GM23338 (cell line): ENCODE measurements around the gene UBQLN4. TPM values are rescaled to one million over a fixed set of nuclear protein-coding genes. Genes with fewer than 3 reads are reported as not detected.
A peak's percentile ranks its signal among the peaks of the same experiment; 100 is the strongest.

Experiments used
- ATAC-seq: fragments of 200-7000 bp; cut with Tn5 transposase; 3 replicates; pipeline ENCODE4 v1.9.1; 2020
- DNase-seq: peaks from one replicate; pipeline ENCODE4 v3.0.0-alpha.2; 2015; ENCODE audit warnings: low spot score
- H2AFZ ChIP-seq: fragments of 200-600 bp; sonication (generic); 2 replicates; pipeline ENCODE4 v1.8.0; 2016; ENCODE audit warnings: antibody characterized with exemption, mild to moderate bottlenecking, moderate library complexity
- H3F3A ChIP-seq: fragments of 200-600 bp; sonication (generic); replicated peaks from 2 replicates; pipeline ENCODE4 v1.8.0; 2017; ENCODE audit warnings: antibody characterized with exemption, mixed run types, low read depth
- H3K27ac ChIP-seq: fragments of 200-600 bp; sonication (generic); 2 replicates; pipeline ENCODE4 v1.6.1; 2016; ENCODE audit warnings: low read depth
- H3K27me3 ChIP-seq: fragments of 200-600 bp; sonication (generic); 2 replicates; pipeline ENCODE4 v1.8.0; 2016; ENCODE audit warnings: mild to moderate bottlenecking, mixed run types, moderate library complexity; ENCODE audit not compliant: insufficient read depth
- H3K36me3 ChIP-seq: fragments of 200-600 bp; sonication (generic); 2 replicates; pipeline ENCODE4 v1.8.0; 2016; ENCODE audit warnings: mild to moderate bottlenecking; ENCODE audit not compliant: insufficient read depth
- H3K4me1 ChIP-seq: fragments of 200-600 bp; sonication (generic); 2 replicates; pipeline ENCODE4 v1.8.0; 2016; ENCODE audit warnings: mild to moderate bottlenecking, moderate library complexity; ENCODE audit not compliant: insufficient read depth
- H3K4me2 ChIP-seq: fragments of 200-600 bp; sonication (generic); 2 replicates; pipeline ENCODE4 v1.7.1; 2017; ENCODE audit warnings: mixed run types
- H3K4me3 ChIP-seq: fragments of 200-600 bp; sonication (generic); 2 replicates; pipeline ENCODE4 v1.6.1; 2016; ENCODE audit warnings: mixed run types
- H3K79me2 ChIP-seq: fragments of 200-600 bp; sonication (generic); replicated peaks from 2 replicates; pipeline ENCODE4 v1.8.0; 2017; ENCODE audit warnings: mild to moderate bottlenecking; ENCODE audit not compliant: insufficient read depth
- H3K9me2 ChIP-seq: fragments of 200-600 bp; sonication (generic); 2 replicates; pipeline ENCODE4 v1.8.0; 2017; ENCODE audit not compliant: insufficient read depth
- H4K20me1 ChIP-seq: fragments of 200-600 bp; sonication (generic); replicated peaks from 2 replicates; pipeline ENCODE4 v1.8.0; 2017; ENCODE audit warnings: mild to moderate bottlenecking; ENCODE audit not compliant: insufficient read depth
- H3K27ac Mint-ChIP-seq: 2 replicates; pipeline ENCODE4 v1.8.0; 2020; ENCODE audit warnings: inconsistent platforms, mild to moderate bottlenecking, moderate library complexity, mixed read lengths
- H3K27me3 Mint-ChIP-seq: 3 replicates; pipeline ENCODE4 v1.8.0; 2022; ENCODE audit warnings: low read depth, mild to moderate bottlenecking, moderate library complexity, mixed read lengths, inconsistent platforms; ENCODE audit not compliant: insufficient read depth, poor library complexity
- H3K36me3 Mint-ChIP-seq: 3 replicates; pipeline ENCODE4 v1.8.0; 2021; ENCODE audit warnings: low read depth, mild to moderate bottlenecking, inconsistent platforms, moderate library complexity, mixed read lengths
- H3K4me1 Mint-ChIP-seq: 3 replicates; pipeline ENCODE4 v1.8.0; 2020; ENCODE audit warnings: mild to moderate bottlenecking, inconsistent platforms, mixed read lengths
- H3K4me3 Mint-ChIP-seq: 3 replicates; pipeline ENCODE4 v1.8.0; 2021; ENCODE audit warnings: moderate library complexity, mild to moderate bottlenecking, inconsistent platforms, mixed read lengths
- H3K9me3 Mint-ChIP-seq: 3 replicates; pipeline ENCODE4 v1.8.0; 2020; ENCODE audit warnings: moderate library complexity, mild to moderate bottlenecking, inconsistent platforms, mixed read lengths
- CREB1 ChIP-seq: fragments of 250-450 bp; sonication (Bioruptor Pico); IDR thresholded peaks from 2 replicates; pipeline ENCODE4 v1.5.0; 2020; ENCODE audit warnings: low read depth, mild to moderate bottlenecking, moderate library complexity
- ETS1 ChIP-seq: IDR thresholded peaks from 2 replicates; pipeline ENCODE4 v1.6.1; 2016; ENCODE audit warnings: antibody characterized with exemption
- EZH2 ChIP-seq: fragments of 200-600 bp; sonication (generic); IDR thresholded peaks from one replicate; pipeline ENCODE4 v1.8.0; 2017; ENCODE audit warnings: antibody characterized with exemption, mild to moderate bottlenecking, low read depth; ENCODE audit not compliant: unreplicated experiment
- EZH2phosphoT487 ChIP-seq: fragments of 200-600 bp; sonication (generic); IDR thresholded peaks from one replicate; pipeline ENCODE4 v1.8.1; 2018; ENCODE audit warnings: antibody characterized with exemption; ENCODE audit not compliant: unreplicated experiment
- NANOG ChIP-seq: IDR thresholded peaks from 2 replicates; pipeline ENCODE4 v1.6.1; 2016; ENCODE audit warnings: antibody characterized with exemption, borderline replicate concordance
- POLR2AphosphoS5 ChIP-seq: IDR thresholded peaks from 2 replicates; pipeline ENCODE4 v1.6.1; 2016; ENCODE audit warnings: antibody characterized with exemption, low read depth
- REST ChIP-seq: IDR thresholded peaks from one replicate; pipeline ENCODE4 v1.6.1; 2018; ENCODE audit warnings: antibody characterized with exemption; ENCODE audit not compliant: unreplicated experiment
- STAT1 ChIP-seq: IDR thresholded peaks from one replicate; pipeline ENCODE4 v1.6.1; 2016; ENCODE audit warnings: antibody characterized with exemption; ENCODE audit not compliant: unreplicated experiment
- ZNF114 ChIP-seq: fragments of 250-450 bp; sonication (Bioruptor Pico); IDR thresholded peaks from 2 replicates; pipeline ENCODE4 v1.5.0; 2020; ENCODE audit warnings: mild to moderate bottlenecking, moderate library complexity
- ZNF331 ChIP-seq: fragments of 250-450 bp; sonication (Bioruptor Pico); IDR thresholded peaks from 2 replicates; pipeline ENCODE4 v1.5.0; 2020; ENCODE audit warnings: low read depth, mild to moderate bottlenecking, moderate library complexity
- ZNF462 ChIP-seq: fragments of 250-450 bp; sonication (Bioruptor Pico); IDR thresholded peaks from 2 replicates; pipeline ENCODE4 v1.5.0; 2020; ENCODE audit warnings: mild to moderate bottlenecking, moderate library complexity
- polyA plus RNA-seq: library from polyadenylated mRNA; unstranded; fragments of >200 nt; fragmentation: Nextera tagmentation; extraction: Ambion mirVana; gene quantifications from 2 replicates; pipeline ENCODE4 v1.2.1, GENCODE V29; 2016
- total RNA-seq: library from RNA; depleted of rRNA; stranded (reverse); fragments of >200 nt; shearing (Covaris generic); gene quantifications from 2 replicates; pipeline ENCODE4 v1.2.3, GENCODE V29; 2014

UBQLN4 gene
- total and polyA plus RNA-seq, 2 experiments from 2014 or later: 10.0 to 30.5 TPM

GRCh38 chr1:155996166-155996565 lies 57.4 kb downstream of the UBQLN4 start:
- Mint-ChIP-seq H3K4me1 (peaks cover 5% of the 10 kb centered on the region; the same call in 2 of the 3 replicates), H3K9me3 (no peaks in the 10 kb centered on the region), H3K27ac (no peak overlapping the region), H3K36me3 (no peaks in the 10 kb centered on the region), H3K27me3 (peaks cover 12% of the 10 kb centered on the region), H3K4me3 (no peak overlapping the region)
- Histone ChIP-seq H3K4me2 (no peak overlapping the region), H3K79me2 (no peaks in the 10 kb centered on the region), H3K27me3 (no peaks in the 10 kb centered on the region), H3F3A (0 out of 2 replicates have a peak, but pooled peaks cover 4% of the 10 kb centered on the region), H3K9me2 (no peaks in the 10 kb centered on the region), H3K4me1 (peaks cover 6% of the 10 kb centered on the region; the same call in 1 of the 2 replicates), H3K36me3 (no peaks in the 10 kb centered on the region), H4K20me1 (no peaks in the 10 kb centered on the region), H3K4me3 (no peak overlapping the region), H3K27ac (no peak overlapping the region), H2AFZ (peak overlapping the region; percentile 78)
- ATAC-seq (no peak), DNase-seq (no peak)
- TF ChIP-seq ETS1 (no peak), NANOG (no peak), ZNF462 (CRISPR knock-in tag) (no peak), ZNF331 (CRISPR knock-in tag) (no peak), REST (no peak), STAT1 (no peak), POLR2AphosphoS5 (no peak), EZH2phosphoT487 (no peak), ZNF114 (CRISPR knock-in tag) (no peak), EZH2 (no peak), CREB1 (no peak)
